HAP-1 (cell line): ENCODE data around the gene SLC22A16.
A peak's percentile ranks its signal among the peaks of the same experiment; 100 is the strongest.

Experiments
- DNase-seq, 2 experiments: peaks; one replicate each; pipeline ENCODE4 v3.0.0-alpha.2; 2016 to 2020; ENCODE audit warnings: low spot score in 2 of 2
- H3K27me3 ChIP-seq: fragments of 250-450 bp; sonication (Bioruptor Pico); 2 replicates; pipeline ENCODE4 v1.5.1; 2020; ENCODE audit warnings: low read depth, mild to moderate bottlenecking, moderate library complexity
- H3K36me3 ChIP-seq: fragments of 250-450 bp; sonication (Bioruptor Pico); replicated peaks from 2 replicates; pipeline ENCODE4 v1.5.1; 2020; ENCODE audit warnings: mild to moderate bottlenecking
- H3K4me1 ChIP-seq: fragments of 250-450 bp; sonication (Bioruptor Pico); 2 replicates; pipeline ENCODE4 v1.5.1; 2020; ENCODE audit warnings: mild to moderate bottlenecking
- H3K4me3 ChIP-seq: fragments of 250-450 bp; sonication (Bioruptor Pico); 2 replicates; pipeline ENCODE4 v1.5.1; 2020; ENCODE audit warnings: mild to moderate bottlenecking, moderate library complexity
- H3K9me3 ChIP-seq: fragments of 250-450 bp; sonication (Bioruptor Pico); 2 replicates; pipeline ENCODE4 v1.5.1; 2020; ENCODE audit warnings: mild to moderate bottlenecking, moderate library complexity
- in situ Hi-C: fragments of 300-500 bp; cut with MboI; formaldehyde crosslinking; loops from 3 replicates; pipeline ENCODE4 v1.14.3; 2020; ENCODE audit warnings: low sequenced_read_pairs, inconsistent platforms, mixed read lengths

Gene SLC22A16

DNA sequence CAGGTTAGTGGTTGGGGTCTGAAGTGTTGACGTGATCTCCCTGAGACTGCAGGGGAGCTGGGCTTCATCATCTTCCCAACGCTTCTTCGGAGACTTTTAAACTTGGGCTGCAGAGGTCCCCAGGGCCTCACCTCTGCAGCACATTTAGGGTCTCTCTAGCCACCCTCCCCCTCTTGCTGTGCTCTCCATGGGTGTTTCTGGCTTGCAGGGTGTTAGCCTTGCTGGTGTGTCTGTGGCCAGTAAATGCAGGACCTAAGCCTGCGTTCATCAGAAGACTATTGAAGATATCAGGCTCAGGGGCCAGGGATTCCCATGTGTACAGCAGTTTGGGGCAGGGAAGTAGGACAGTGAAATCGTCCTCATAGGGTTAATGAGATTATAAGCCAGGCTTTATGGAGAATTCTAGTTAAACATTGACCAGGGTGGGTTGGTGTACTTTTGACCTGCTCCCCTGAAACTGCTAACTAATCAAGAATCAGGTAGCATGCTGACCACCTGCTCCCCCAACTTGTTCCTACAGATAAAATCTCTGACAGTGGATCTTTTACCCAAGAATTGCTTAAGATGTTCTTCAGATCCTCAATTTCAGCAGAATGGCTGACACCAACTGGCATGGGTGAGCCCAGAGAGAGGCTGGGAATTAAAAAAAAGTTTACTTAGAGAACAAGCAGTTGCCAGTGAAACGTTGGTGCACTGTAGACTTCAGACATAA, 57.2 kb downstream of the SLC22A16 start:
- H3K9me3 ChIP-seq = no peaks in the 10 kb centered on the region
- DNase-seq = no peak
- H3K4me1 ChIP-seq = peaks cover 18% of the 10 kb centered on the region
- H3K4me3 ChIP-seq = no peak overlapping the region
- in situ Hi-C loops = no loop called here
- no peaks in the 10 kb centered on the region for H3K36me3 ChIP-seq
- H3K27me3 ChIP-seq = no peaks in the 10 kb centered on the region

DNA sequence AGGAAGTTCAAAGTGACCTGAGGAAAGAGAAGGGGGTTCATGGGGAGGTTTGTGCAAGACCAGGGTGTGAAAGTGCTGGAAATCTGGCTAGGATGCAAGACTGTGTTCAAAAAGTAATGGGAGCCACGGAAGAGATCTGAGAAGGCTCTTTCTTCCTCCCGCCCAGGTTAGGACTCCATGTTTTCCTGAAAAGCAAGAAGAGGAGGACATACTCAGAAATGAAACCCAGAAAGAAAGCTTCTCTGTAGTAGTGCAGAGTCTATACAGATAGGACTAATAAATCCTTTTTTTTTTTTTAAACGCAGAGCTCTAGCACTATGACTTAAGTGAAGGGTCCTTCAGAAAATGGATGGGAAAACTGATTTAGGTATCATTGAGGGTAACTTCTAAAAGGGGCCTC, 57.8 kb downstream of the SLC22A16 start:
- H3K9me3 ChIP-seq = no peaks in the 10 kb centered on the region
- in situ Hi-C loops = no loop called here
- peaks cover 17% of the 10 kb centered on the region for H3K4me1 ChIP-seq
- DNase-seq = no peak
- no peaks in the 10 kb centered on the region for H3K27me3 ChIP-seq
- no peaks in the 10 kb centered on the region for H3K36me3 ChIP-seq
- no peak overlapping the region for H3K4me3 ChIP-seq

- in situ Hi-C loops = no loop called here
- no peaks in the 10 kb centered on the region for H3K36me3 ChIP-seq
- no peak within 1 kb of the TSS for H3K4me3 ChIP-seq
- H3K4me1 ChIP-seq = no peaks in the 10 kb centered on the region
- H3K27me3 ChIP-seq = no peaks in the 10 kb centered on the region
- H3K9me3 ChIP-seq = no peaks in the 10 kb centered on the region
- DNase-seq = no peak
Observed at GRCh38 chr6:110415086-110415916, 61.1 kb downstream of the SLC22A16 start, which contains the start of gene DDO. Gene DDO (minus strand): TSS chr6:110415575. CDS start chr6:110413462, 2,113 bp downstream.

GRCh38 chr6:110414669-110415068, 61.7 kb downstream of the SLC22A16 start:
- Histone ChIP-seq H3K9me3 (no peaks in the 10 kb centered on the region), H3K4me1 (no peaks in the 10 kb centered on the region), H3K36me3 (no peaks in the 10 kb centered on the region), H3K4me3 (no peak overlapping the region), H3K27me3 (0 out of 2 replicates have a peak, but pooled peaks cover 2% of the 10 kb centered on the region)
- no peak for DNase-seq
- in situ Hi-C loops = no loop called here

- H3K36me3 ChIP-seq = no peaks in the 10 kb centered on the region
- 0 out of 2 replicates have a peak, but pooled peaks cover 3% of the 10 kb centered on the region for H3K27me3 ChIP-seq
- H3K4me1 ChIP-seq = no peaks in the 10 kb centered on the region
- in situ Hi-C loops = no loop called here
- no peak overlapping the region for H3K4me3 ChIP-seq
- no peaks in the 10 kb centered on the region for H3K9me3 ChIP-seq
- no peak for DNase-seq
Observed at GRCh38 chr6:110412360-110412759, 64.1 kb downstream of the SLC22A16 start.

- Histone ChIP-seq H3K36me3 (no peaks in the 10 kb centered on the region), H3K4me1 (no peaks in the 10 kb centered on the region), H3K9me3 (no peaks in the 10 kb centered on the region), H3K27me3 (0 out of 2 replicates have a peak, but pooled peaks cover 3% of the 10 kb centered on the region), H3K4me3 (no peak overlapping the region)
- in situ Hi-C loops = no loop called here
- DNase-seq = no peak
Observed at GRCh38 chr6:110410511-110410910, 65.9 kb downstream of the SLC22A16 start.

DNA sequence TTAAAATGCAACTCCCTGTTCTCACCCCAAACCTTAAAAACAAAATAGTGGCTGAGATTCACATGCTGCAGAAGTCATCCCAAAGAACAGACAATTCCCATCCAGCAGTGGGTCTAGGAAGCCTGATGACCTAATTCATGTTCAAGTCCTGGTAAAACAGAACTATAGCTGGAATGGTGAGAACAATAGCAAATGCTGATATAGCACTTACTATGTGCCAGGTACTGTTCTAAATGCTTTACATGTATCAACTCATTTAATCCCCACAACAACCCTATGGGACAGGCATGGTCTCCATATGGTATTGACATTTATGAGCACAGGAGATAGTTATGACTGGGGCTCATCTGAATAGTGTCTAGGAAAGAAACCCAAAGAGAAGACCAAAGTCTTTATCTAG, 66.6 kb downstream of the SLC22A16 start:
- no peak overlapping the region for H3K4me3 ChIP-seq
- no peak for DNase-seq
- H3K36me3 ChIP-seq = no peaks in the 10 kb centered on the region
- H3K27me3 ChIP-seq = 0 out of 2 replicates have a peak, but pooled peaks cover 3% of the 10 kb centered on the region
- no peaks in the 10 kb centered on the region for H3K9me3 ChIP-seq
- H3K4me1 ChIP-seq = no peaks in the 10 kb centered on the region
- in situ Hi-C loops = no loop called here

GRCh38 chr6:110408901-110409300, 67.5 kb downstream of the SLC22A16 start:
- peak in 1 of 2 experiments; percentile 15 for DNase-seq
- H3K27me3 ChIP-seq = 0 out of 2 replicates have a peak, but pooled peaks cover 3% of the 10 kb centered on the region
- no peaks in the 10 kb centered on the region for H3K36me3 ChIP-seq
- in situ Hi-C loops = no loop called here
- no peaks in the 10 kb centered on the region for H3K9me3 ChIP-seq
- H3K4me3 ChIP-seq = no peak overlapping the region
- no peaks in the 10 kb centered on the region for H3K4me1 ChIP-seq

- H3K27me3 ChIP-seq = no peaks in the 10 kb centered on the region
- no peaks in the 10 kb centered on the region for H3K4me1 ChIP-seq
- no peaks in the 10 kb centered on the region for H3K9me3 ChIP-seq
- H3K4me3 ChIP-seq = no peak overlapping the region
- in situ Hi-C loops = no loop called here
- no peaks in the 10 kb centered on the region for H3K36me3 ChIP-seq
- no peak for DNase-seq
Observed at GRCh38 chr6:110404607-110405006, 71.8 kb downstream of the SLC22A16 start.

- H3K4me3 ChIP-seq = no peak overlapping the region
- no peaks in the 10 kb centered on the region for H3K27me3 ChIP-seq
- no peaks in the 10 kb centered on the region for H3K4me1 ChIP-seq
- H3K36me3 ChIP-seq = no peaks in the 10 kb centered on the region
- in situ Hi-C loops = no loop called here
- no peaks in the 10 kb centered on the region for H3K9me3 ChIP-seq
- DNase-seq = no peak
Observed at GRCh38 chr6:110401585-110402176, 74.7 kb downstream of the SLC22A16 start.

GRCh38 chr6:110400208-110400607, 76.2 kb downstream of the SLC22A16 start:
- H3K4me3 ChIP-seq = no peak overlapping the region

DNA sequence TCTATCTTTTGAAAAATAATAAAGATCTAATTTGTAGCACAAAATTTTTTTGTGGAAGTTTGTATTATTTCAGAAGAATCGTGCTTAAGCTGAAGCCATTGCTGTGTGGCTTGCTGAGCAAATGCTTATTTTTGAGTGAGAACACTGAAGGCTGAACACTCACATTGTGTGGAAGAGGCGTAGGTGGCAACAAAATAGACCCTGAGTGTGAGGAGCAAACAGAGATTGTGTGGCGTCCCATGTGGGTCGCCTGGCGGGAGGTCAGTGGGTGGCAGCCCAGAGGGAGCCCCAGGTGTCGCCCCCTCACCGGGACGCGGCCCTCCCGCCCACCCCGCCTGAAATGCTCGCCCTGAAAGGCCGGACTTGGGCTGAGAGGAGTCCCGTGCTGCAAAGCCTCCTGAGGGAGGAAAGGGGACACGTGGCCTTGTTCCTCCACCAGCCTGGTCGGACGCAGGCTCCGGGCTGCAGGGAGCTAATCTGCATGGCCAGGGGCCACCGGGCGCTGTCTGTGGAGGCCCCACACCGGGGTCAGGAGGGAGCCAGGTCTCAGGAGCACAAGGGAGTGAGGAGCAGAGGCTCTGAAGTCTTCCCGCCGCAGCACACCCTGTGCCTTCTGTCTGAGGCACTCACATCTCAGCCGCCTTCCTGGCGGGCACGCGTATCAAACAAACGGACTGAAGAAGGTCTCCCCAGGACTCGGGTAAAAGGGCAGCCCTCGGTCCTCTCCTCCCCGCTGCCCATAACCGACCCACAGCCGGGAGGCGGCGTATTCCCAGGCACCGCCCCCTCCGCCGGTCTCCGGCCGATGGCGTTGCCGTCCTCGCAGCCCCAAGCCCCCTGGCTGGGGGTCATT, 77.0 kb downstream of the SLC22A16 start:
- Histone ChIP-seq H3K9me3 (no peaks in the 10 kb centered on the region), H3K36me3 (no peaks in the 10 kb centered on the region), H3K4me3 (no peak overlapping the region), H3K27me3 (no peaks in the 10 kb centered on the region), H3K4me1 (no peaks in the 10 kb centered on the region)
- in situ Hi-C loops = loop anchor here (10.0 to 25.0 kb wide), 3 partner anchors 337 to 875 kb away; no protein-coding TSS in a partner anchor
- no peak for DNase-seq

More at GRCh38 chr6:110400208-110400607, 76.2 kb downstream of the SLC22A16 start:
- in situ Hi-C loops = no loop called here
- DNase-seq = no peak
- Histone ChIP-seq H3K27me3 (no peaks in the 10 kb centered on the region), H3K9me3 (no peaks in the 10 kb centered on the region), H3K36me3 (no peaks in the 10 kb centered on the region), H3K4me1 (no peaks in the 10 kb centered on the region)

DNA sequence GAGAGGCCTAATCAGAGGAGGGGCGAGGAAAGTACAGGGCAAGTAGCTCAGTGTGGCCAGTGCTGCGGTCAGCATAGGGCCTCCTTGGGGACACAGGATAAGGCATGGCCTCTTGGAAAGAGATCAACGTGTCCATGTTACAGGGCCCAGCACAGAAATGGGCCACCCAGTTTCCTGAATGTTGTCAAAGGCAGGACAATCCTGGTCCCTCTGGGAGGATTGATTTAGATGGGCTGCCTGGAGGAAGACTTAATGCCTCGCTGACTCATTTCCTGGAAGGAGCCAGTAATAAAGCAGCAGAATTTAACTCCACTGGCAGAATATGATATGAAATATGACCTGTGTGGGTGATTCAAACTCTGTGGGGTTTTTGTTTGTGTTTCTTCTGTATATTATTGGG, 77.6 kb downstream of the SLC22A16 start:
- in situ Hi-C loops = loop anchor here (10.0 to 25.0 kb wide), 3 partner anchors 336 to 874 kb away; no protein-coding TSS in a partner anchor
- Histone ChIP-seq H3K27me3 (no peaks in the 10 kb centered on the region), H3K4me1 (no peaks in the 10 kb centered on the region), H3K9me3 (no peaks in the 10 kb centered on the region), H3K4me3 (no peak overlapping the region), H3K36me3 (no peaks in the 10 kb centered on the region)
- DNase-seq = no peak
